MCF 10A (cell line): Measurements from ENCODE around the gene PVRIG. TPM values are rescaled to one million over a fixed set of nuclear protein-coding genes. Genes with fewer than 3 reads are reported as not detected.
A peak's percentile ranks its signal among the peaks of the same experiment; 100 is the strongest.
"Not testable (repeated sequence)": the region's sequence is repeated elsewhere in the genome, so short reads cannot be mapped to it uniquely, and the experiment has no call there.

Experiments
- BruUV-seq: library from RNA; stranded (reverse); fragments of 400-500 nt; replicated peaks from 2 replicates; lab custom pipeline; 2021; lab: Mats Ljungman, UMichigan
- CTCF ChIA-PET: fragments of 300-600 bp; sonication (Branson Sonifier 250); formaldehyde crosslinking; extraction: SDS; loops from one replicate; lab custom pipeline; 2021; ENCODE audit warnings: antibody characterized with exemption, inconsistent platforms; lab: Yijun Ruan, JAX
- POLR2A ChIA-PET: fragments of 300-600, 350-650 bp; sonication (Branson Sonifier 250); formaldehyde crosslinking; extraction: SDS; loops from one replicate; lab custom pipeline; 2020; ENCODE audit warnings: antibody characterized with exemption, inconsistent platforms; lab: Yijun Ruan, JAX
- DNase-seq: peaks from one replicate; pipeline ENCODE4 v3.0.0-alpha.2; 2018; ENCODE audit not compliant: unreplicated experiment
- H3K27ac Mint-ChIP-seq: one replicate; pipeline ENCODE4 v1.8.0; 2022; ENCODE audit warnings: mild to moderate bottlenecking, low read depth, mixed read lengths; ENCODE audit not compliant: unreplicated experiment
- H3K27me3 Mint-ChIP-seq: one replicate; pipeline ENCODE4 v1.8.0; 2022; ENCODE audit warnings: mixed read lengths; ENCODE audit not compliant: insufficient read depth, unreplicated experiment
- H3K36me3 Mint-ChIP-seq: one replicate; pipeline ENCODE4 v1.8.0; 2022; ENCODE audit warnings: mild to moderate bottlenecking, moderate library complexity, mixed read lengths; ENCODE audit not compliant: insufficient read depth, unreplicated experiment
- H3K4me1 Mint-ChIP-seq: one replicate; pipeline ENCODE4 v1.8.0; 2022; ENCODE audit warnings: mixed read lengths; ENCODE audit not compliant: insufficient read depth, unreplicated experiment
- H3K4me3 Mint-ChIP-seq: one replicate; pipeline ENCODE4 v1.8.0; 2022; ENCODE audit warnings: mild to moderate bottlenecking, moderate library complexity, mixed read lengths; ENCODE audit not compliant: unreplicated experiment
- H3K9me3 Mint-ChIP-seq: one replicate; pipeline ENCODE4 v1.8.0; 2022; ENCODE audit warnings: mixed read lengths; ENCODE audit not compliant: unreplicated experiment
- CTCF ChIP-seq: fragments of 200-600 bp; IDR thresholded peaks from one replicate; pipeline ENCODE4 v1.8.0; 2022; ENCODE audit warnings: antibody characterized with exemption, mild to moderate bottlenecking; ENCODE audit not compliant: unreplicated experiment
- intact Hi-C: fragments of 100-400 bp; cut with micrococcal nuclease; formaldehyde crosslinking; loops from 2 replicates; pipeline ENCODE4 v1.14.1; 2022
- total RNA-seq: library from RNA; stranded (reverse); gene quantifications from 2 replicates; pipeline ENCODE4 v1.2.3, GENCODE V29; 2022

Gene PVRIG
- total RNA-seq, 1 experiment from 2014 or later = not detected

GRCh38 chr7:100266576-100267354, 47.0 kb downstream of the PVRIG start:
- intact Hi-C loops = no loop called here
- Mint-ChIP-seq H3K9me3 (no peaks in the 10 kb centered on the region), H3K4me3 (no peak overlapping the region), H3K4me1 (peaks cover 6% of the 10 kb centered on the region), H3K27ac (no peak overlapping the region), H3K27me3 (no peaks in the 10 kb centered on the region), H3K36me3 (no peaks in the 10 kb centered on the region)
- DNase-seq = no peak
- no peak for TF ChIP-seq CTCF
- ChIA-PET CTCF (no interaction called here), POLR2A (no interaction called here)
- no TSS peak for BruUV-seq

- POLR2A ChIA-PET = interaction anchor here (1.2 kb wide), 1 partner anchor 91 kb away, joined by 3 read pairs; the partner anchor contains the start of gene GPC2
These were observed 47.9 kb downstream of the PVRIG start for GRCh38 chr7:100267648-100268047.

GRCh38 chr7:100268882-100269281, 49.1 kb downstream of the PVRIG start:
- H3K36me3 Mint-ChIP-seq, H3K4me1 Mint-ChIP-seq, CTCF ChIA-PET, BruUV-seq, H3K27me3 Mint-ChIP-seq, intact Hi-C loops, H3K9me3 Mint-ChIP-seq, H3K27ac Mint-ChIP-seq, H3K4me3 Mint-ChIP-seq, DNase-seq: not testable (repeated sequence)
- POLR2A ChIA-PET = interaction anchor here (1.2 kb wide), 1 partner anchor 92 kb away, joined by 3 read pairs; the partner anchor contains the start of gene GPC2

More at GRCh38 chr7:100267648-100268047, 47.9 kb downstream of the PVRIG start:
- CTCF ChIA-PET = no interaction called here
- DNase-seq = no peak
- no peaks in the 10 kb centered on the region for H3K27me3 Mint-ChIP-seq
- H3K9me3 Mint-ChIP-seq = no peaks in the 10 kb centered on the region
- H3K27ac Mint-ChIP-seq = no peak overlapping the region
- BruUV-seq = no TSS peak
- peaks cover 6% of the 10 kb centered on the region for H3K4me1 Mint-ChIP-seq
- no peak for TF ChIP-seq CTCF
- H3K36me3 Mint-ChIP-seq = no peaks in the 10 kb centered on the region
- H3K4me3 Mint-ChIP-seq = no peak overlapping the region
- intact Hi-C loops = no loop called here

GRCh38 chr7:100269306-100270045, 49.7 kb downstream of the PVRIG start:
- DNase-seq, BruUV-seq, H3K4me3 Mint-ChIP-seq, POLR2A ChIA-PET, H3K27ac Mint-ChIP-seq, intact Hi-C loops, H3K36me3 Mint-ChIP-seq, H3K4me1 Mint-ChIP-seq, H3K9me3 Mint-ChIP-seq, CTCF ChIA-PET, H3K27me3 Mint-ChIP-seq: not testable (repeated sequence)

- H3K27me3 Mint-ChIP-seq, intact Hi-C loops, BruUV-seq, POLR2A ChIA-PET, H3K9me3 Mint-ChIP-seq, H3K4me1 Mint-ChIP-seq, H3K36me3 Mint-ChIP-seq, DNase-seq: not testable (repeated sequence)
- peak overlapping the region; percentile 46 for H3K27ac Mint-ChIP-seq
- CTCF ChIA-PET = interaction anchor here (0.8 kb wide), 1 partner anchor 138 kb away, joined by 3 read pairs; no protein-coding TSS in a partner anchor
- H3K4me3 Mint-ChIP-seq = peak overlapping the region; percentile 67
These were observed 50.5 kb downstream of the PVRIG start for GRCh38 chr7:100270046-100270918.
